ENCODE data around the gene ATG7.
"Not testable (repeated sequence)": the region's sequence is repeated elsewhere in the genome, so short reads cannot be mapped to it uniquely, and the experiment has no call there.

Gene ATG7

DNA sequence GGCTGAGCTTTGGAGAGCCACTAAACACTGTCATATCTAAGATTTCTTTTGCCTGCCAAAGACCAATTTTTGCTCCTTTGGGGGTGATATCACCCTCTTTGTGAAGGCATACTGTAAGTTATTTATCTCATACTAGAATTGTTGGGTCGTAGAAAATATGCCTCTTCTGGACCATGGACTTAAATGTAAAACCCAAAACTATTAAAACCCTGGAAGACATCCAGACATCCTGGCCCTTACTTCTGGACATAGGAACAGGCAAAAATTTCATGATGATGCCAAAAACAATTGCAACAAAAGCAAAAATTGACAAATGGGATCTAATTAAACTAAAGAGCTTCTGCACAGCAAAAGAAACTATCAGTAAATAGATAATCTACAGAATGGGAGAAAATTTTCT is 172.2 kb downstream of the ATG7 start:
- Histone ChIP-seq H3K27me3 (ENCODE audit: insufficient read depth, low read depth, severe bottlenecking) (no peaks in the 10 kb centered on the region), H3K9me3 (ENCODE audit: severe bottlenecking) (no peaks in the 10 kb centered on the region), H3K27ac (no peak overlapping the region), H3K4me3 (ENCODE audit: low read depth, low read length) (no peak overlapping the region), H3K36me3 (no peaks in the 10 kb centered on the region)
- TF ChIP-seq, protein P1, sequence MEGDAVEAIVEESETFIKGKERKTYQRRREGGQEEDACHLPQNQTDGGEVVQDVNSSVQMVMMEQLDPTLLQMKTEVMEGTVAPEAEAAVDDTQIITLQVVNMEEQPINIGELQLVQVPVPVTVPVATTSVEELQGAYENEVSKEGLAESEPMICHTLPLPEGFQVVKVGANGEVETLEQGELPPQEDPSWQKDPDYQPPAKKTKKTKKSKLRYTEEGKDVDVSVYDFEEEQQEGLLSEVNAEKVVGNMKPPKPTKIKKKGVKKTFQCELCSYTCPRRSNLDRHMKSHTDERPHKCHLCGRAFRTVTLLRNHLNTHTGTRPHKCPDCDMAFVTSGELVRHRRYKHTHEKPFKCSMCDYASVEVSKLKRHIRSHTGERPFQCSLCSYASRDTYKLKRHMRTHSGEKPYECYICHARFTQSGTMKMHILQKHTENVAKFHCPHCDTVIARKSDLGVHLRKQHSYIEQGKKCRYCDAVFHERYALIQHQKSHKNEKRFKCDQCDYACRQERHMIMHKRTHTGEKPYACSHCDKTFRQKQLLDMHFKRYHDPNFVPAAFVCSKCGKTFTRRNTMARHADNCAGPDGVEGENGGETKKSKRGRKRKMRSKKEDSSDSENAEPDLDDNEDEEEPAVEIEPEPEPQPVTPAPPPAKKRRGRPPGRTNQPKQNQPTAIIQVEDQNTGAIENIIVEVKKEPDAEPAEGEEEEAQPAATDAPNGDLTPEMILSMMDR (IDR thresholded peaks at IDR 0.05; ENCODE audit: low read depth, low read length) = no peak
- no peak for DNase-seq

DNA sequence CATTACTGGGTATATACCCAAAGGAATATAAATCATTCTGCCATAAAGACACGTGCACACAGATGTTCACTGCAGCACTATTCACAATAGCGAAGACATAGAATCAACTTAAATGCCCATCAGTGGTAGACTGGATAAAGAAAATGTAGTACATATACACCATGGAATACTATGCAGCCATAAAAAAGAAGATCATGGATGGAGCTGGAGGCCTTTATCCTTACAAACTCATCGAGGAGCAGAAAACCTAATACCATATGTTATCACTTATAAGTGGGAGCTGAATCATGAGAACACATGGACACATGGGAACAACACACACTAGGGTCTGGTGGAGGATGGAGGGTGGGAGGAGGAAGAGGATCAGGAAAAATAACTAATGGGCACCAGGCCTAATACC is 173.0 kb downstream of the ATG7 start:
- not testable (repeated sequence) for H3K4me3 ChIP-seq (ENCODE audit: low read depth, low read length); DNase-seq; H3K36me3 ChIP-seq; H3K27ac ChIP-seq; H3K9me3 ChIP-seq (ENCODE audit: severe bottlenecking); H3K27me3 ChIP-seq (ENCODE audit: insufficient read depth, low read depth, severe bottlenecking)

- Histone ChIP-seq H3K36me3 (no peaks in the 10 kb centered on the region), H3K4me3 (ENCODE audit: low read depth, low read length) (no peak overlapping the region), H3K27me3 (ENCODE audit: insufficient read depth, low read depth, severe bottlenecking) (no peaks in the 10 kb centered on the region), H3K9me3 (ENCODE audit: severe bottlenecking) (no peaks in the 10 kb centered on the region), H3K27ac (no peak overlapping the region)
- TF ChIP-seq, protein P1 (IDR thresholded peaks at IDR 0.05; ENCODE audit: low read depth, low read length) = no peak
- no peak for DNase-seq
Observed at GRCh38 chr3:11445883-11446282, 173.7 kb downstream of the ATG7 start.

GRCh38 chr3:11447584-11448200 is 175.5 kb downstream of the ATG7 start:
- no peak overlapping the region for H3K27ac ChIP-seq
- DNase-seq = no peak
- no peak overlapping the region for H3K4me3 ChIP-seq (ENCODE audit: low read depth, low read length)
- no peaks in the 10 kb centered on the region for H3K36me3 ChIP-seq
- TF ChIP-seq, protein P1 (IDR thresholded peaks at IDR 0.05; ENCODE audit: low read depth, low read length) = no peak
- H3K27me3 ChIP-seq (ENCODE audit: insufficient read depth, low read depth, severe bottlenecking) = no peaks in the 10 kb centered on the region
- no peaks in the 10 kb centered on the region for H3K9me3 ChIP-seq (ENCODE audit: severe bottlenecking)

DNA sequence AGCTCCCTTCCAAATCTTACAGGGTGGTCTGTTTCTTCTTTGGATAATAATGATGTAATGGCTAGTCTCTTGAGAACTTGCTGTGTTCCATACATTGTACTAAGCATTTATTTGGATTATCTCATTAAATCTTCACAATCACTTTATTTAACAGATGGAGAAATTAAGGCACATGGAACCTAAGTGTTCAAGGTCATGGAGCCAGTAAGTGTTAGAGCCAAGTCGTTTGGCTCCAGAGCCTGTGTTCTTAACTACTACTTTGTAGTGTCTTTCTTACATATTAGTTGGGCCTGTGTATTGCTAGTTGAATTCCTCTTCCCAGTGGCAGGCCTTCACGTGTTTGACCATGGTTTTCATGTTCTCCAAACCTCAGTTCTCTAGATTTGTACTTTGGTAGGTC is 177.8 kb downstream of the ATG7 start:
- Histone ChIP-seq H3K36me3 (no peaks in the 10 kb centered on the region), H3K4me3 (ENCODE audit: low read depth, low read length) (no peak overlapping the region), H3K27me3 (ENCODE audit: insufficient read depth, low read depth, severe bottlenecking) (no peaks in the 10 kb centered on the region), H3K9me3 (ENCODE audit: severe bottlenecking) (no peaks in the 10 kb centered on the region), H3K27ac (no peak overlapping the region)
- TF ChIP-seq, protein P1 (IDR thresholded peaks at IDR 0.05; ENCODE audit: low read depth, low read length) = no peak
- DNase-seq = no peak

DNA sequence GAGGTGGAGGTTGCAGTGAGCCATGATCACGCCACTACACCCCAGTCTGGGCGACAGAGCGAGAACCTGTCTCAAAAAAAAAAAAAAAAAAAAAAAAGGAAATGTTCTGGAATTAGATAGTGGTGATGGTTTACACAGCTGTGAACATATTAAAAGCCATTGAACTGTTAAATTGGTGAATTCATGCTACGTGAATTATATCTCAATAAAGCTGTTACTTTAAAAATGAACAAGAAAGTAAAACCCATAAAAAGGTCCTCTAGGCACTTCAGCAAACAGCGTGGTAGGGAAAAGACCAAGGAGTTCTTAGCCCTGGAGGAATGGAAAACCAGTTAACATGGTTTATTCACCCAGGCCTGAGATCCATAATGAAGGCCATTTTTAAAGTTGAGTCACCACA is 180.1 kb downstream of the ATG7 start:
- TF ChIP-seq, protein P1 (IDR thresholded peaks at IDR 0.05; ENCODE audit: low read depth, low read length) = no peak
- H3K36me3 ChIP-seq = no peaks in the 10 kb centered on the region

More for the DNA sequence above, 180.1 kb downstream of the ATG7 start:
- Histone ChIP-seq H3K9me3 (ENCODE audit: severe bottlenecking) (no peaks in the 10 kb centered on the region), H3K27me3 (ENCODE audit: insufficient read depth, low read depth, severe bottlenecking) (no peaks in the 10 kb centered on the region), H3K27ac (peak overlapping the region; percentile 67; the same call in 1 of the 2 replicates), H3K4me3 (ENCODE audit: low read depth, low read length) (no peak overlapping the region)
- DNase-seq = no peak
